EH (cell line): ENCODE results near the gene PRKN.
"Not testable (repeated sequence)": the region's sequence is repeated elsewhere in the genome, so short reads cannot be mapped to it uniquely, and the experiment has no call there.

ENCODE experiments used
- DNase-seq: peaks from one replicate; pipeline ENCODE4 v3.0.0-alpha.2; 2015; ENCODE audit warnings: low read depth

The PRKN gene

DNA sequence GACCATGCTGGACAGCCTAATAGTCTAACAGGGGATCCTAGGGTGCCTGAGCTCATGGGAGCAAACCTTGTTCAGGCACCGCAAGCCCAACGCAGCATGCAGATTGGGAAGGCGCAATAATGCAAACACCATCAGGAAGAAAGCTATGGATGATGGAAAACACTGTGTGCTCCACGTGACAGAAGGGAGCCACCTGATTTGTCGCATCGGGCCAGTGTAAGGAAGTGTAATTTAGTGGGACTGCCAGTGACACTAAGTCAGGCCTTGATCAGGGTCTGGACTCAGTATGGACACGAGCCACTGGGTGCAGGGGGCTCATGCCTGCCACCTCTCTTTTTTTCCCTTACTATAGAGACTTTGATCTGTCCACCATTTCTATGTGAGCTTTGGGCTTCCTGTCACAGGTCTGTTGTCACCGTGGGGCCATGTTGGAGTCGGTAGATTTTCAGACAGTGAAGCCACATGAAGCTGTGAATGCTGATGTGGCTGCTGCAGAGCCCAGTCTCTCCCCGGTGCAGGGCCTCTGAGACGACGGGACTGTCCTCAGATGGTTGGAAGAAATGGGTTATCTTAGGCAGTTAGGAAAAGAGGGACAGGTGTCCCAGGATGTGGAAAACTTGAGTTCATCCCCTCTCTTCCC lies 1379.5 kb downstream of the PRKN start:
- DNase-seq = no peak

DNA sequence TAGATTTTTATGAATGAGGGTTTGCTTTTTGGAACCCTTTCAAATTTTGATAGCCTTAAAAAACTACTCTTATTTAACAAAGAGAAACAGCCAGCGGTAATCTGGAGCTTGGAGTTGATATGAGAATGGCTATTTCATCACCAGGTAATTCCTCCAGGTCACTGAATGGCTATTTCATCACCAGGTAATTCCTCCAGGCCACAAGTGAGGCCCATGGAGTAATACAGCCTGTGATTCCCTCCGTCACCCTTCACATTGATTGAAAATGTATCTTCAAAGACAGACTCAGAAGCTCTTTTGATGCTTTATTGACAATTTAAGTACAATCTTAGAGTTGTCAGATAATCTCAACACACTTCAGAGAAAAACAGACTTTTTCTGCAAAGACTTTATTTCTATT lies 1380.4 kb downstream of the PRKN start:
- DNase-seq = no peak

DNA sequence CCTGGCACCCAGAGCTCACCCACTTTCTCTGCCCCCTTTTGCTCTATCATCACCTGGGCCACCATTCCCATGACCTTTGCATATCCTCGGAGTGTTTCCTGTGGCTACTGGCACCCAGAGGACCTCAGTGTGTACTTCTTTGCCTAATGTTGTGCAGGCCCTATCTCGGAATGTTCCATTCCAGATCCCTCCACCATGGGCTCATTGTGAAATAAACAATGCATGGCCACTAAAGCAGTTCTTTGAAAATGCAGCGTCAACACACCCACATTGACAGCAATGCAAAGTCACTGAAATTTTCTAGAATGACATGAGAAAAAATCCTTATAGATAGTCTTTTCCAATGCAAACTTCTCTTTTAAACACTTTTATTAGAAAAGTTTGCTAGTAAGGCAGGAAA lies 1380.8 kb downstream of the PRKN start:
- no peak for DNase-seq

DNA sequence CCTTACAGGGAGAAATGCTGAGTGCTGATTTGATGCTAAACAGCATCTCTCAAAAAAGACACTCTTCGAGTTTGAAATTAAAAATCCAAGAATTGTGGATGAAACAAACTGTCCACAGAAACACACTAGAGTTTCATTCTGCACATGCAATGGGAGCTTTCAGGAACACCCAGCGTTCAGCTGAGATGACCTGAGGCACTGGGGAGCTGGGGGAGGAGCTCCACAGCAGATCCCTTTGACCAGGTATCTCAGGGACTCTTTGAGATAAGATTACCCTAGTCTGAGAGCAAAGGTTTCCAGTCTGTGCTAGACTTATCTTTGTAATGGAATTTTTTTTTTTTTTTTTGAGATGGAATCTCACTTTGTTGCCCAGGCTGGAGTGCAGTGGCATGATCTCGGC lies 1382.9 kb downstream of the PRKN start:
- DNase-seq = no peak

DNA sequence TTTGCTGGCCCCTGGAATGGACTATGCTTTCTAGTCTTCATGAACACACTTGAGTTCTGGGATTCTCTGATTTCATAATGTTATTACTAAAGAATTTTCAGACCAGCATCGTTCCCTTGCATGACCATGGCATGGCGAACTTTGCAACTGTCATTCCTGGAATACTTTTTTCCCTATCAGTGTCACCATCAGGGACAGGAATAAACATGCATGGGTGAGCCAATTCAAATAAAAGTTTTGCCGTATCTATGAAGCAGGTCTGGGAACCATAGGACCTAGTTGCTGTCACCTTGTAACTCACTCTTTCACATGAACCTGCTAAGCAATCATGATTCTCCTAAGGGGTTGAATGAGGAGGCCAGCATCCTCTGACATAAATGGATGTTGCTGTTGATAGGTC lies 1385.5 kb downstream of the PRKN start:
- DNase-seq = no peak

DNA sequence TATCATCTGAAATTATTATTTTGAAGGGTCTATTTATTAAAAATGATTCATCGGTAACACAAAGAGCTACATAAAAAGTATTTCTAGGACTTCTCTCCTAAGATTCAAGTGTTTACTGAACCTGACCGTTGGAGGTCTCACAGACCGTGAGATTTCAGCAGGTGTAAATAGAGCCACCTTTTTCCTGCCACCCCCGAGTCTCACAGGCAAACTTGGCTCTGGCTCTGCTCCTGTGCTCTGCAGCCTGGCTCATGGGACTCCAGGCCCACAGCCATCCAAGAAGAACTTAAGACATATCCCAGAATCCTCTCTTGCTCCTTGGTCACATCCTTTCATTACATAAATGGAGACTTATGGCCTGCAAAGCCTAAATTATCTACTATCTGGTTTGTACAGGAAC lies 1385.9 kb downstream of the PRKN start:
- no peak for DNase-seq

DNA sequence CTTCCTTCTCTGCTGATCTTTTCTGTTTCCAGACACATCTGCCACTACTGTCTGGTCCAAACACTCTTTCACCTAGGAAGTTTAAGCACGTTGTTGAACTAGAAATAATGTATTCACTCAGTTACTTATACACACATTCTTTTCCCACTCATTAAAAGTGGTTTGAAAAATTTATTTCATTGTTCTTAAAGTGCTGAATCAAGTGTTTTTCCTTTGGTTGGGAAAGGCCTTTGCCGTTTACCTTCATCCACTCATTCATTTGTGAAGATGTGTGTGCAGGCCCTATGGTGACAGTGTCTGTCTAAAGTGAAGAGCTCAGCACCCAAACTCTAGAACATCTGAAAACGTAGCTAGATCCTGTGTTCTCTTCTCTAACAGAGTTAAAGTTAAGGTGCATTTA lies 1389.6 kb downstream of the PRKN start:
- DNase-seq = no peak

DNA sequence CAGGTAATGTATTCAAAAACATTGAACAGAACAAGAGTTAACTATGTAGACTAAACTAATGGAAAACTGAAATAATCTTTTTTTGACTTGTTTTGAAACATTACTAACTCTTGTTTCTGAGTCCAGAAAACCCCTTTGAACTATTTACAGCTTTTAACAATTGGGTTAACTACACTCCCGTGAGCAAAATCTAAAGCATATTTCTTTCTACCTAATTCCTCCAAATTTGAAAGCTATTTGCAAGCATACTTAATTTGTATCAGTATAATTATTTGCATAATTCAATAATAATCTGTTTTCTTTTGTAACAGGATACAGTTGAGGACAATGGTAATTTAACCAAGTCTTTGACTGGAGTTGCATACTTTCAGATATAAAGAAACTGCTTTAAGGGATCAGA lies 1391.1 kb downstream of the PRKN start:
- DNase-seq = no peak

DNA sequence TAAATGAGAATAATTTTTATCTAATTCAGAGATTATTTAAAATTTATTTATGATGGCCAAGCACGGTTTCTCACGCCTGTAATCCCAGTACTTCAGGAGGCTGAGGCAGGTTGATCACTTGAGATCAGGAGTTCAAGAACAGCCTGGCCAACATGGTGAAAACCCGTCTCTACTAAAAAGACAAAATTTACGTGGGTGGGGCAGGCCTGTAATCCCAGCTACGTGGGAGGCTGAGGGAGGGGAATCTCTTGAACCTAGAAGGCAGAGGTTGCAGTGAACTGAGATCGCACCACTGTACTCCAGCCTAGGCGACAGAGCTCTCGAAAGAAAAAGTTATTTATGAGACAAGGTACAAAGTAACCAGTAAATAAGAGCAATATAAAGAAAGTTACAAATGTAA lies 1394.2 kb downstream of the PRKN start:
- DNase-seq = no peak

DNA sequence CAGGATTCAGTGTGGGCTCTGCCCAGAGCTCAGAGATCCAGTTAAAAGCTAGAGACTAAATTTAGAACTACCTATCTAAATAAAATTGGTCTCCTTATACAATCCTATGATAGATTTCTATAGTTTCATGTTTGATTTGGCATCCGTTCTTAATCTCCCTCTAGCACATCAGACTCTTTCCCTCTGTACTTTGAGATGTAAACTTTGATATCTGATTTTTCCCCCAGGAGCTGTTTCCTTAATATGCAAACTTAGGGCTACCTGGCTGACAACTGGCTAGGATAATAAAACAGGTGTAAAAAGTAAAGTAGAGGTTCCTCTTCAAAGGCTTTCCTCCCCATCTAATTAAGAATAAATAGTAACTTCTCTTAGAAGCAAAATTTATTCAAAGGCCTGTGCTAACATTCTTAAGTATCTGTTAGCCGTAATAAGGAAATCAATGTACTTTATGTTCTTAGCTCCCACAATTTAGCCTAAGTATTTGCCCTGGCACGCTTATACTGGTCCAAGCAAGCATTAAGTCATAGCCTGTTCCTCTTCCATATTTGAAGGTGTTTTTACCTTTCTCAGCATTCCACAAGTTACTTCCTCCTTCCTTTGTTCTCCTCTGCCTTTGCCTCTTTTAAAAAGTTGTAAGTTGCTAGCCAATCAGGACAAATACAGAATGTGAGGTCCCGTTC lies 1396.0 kb downstream of the PRKN start:
- DNase-seq = not testable (repeated sequence)

DNA sequence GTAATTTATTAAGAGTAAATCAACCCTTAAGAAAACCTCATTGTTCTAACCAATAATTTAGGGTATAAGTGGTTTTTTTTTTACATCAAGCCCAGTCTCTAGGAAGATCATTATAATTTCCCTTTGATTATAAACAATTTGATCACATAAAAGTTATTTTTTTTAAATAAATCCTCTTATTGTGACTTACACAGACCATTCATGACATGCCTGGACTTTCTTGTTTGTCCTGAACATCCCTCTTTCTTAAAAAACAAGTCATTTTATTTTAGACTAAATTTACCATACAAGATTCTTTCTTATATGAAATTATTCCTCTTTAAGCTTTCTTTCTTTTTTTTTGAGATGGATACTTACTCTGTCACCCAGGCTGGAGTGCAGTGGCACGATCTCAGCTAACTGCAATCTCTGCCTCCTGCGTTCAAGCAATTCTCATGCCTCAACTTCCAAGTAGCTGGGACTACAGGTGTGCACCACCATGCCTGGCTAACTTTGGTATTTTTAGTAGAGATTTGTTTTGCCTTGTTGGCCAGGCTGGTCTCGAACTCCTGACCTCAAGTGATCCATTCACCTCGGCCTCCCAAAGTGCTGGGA lies 1400.1 kb downstream of the PRKN start:
- DNase-seq = no peak

DNA sequence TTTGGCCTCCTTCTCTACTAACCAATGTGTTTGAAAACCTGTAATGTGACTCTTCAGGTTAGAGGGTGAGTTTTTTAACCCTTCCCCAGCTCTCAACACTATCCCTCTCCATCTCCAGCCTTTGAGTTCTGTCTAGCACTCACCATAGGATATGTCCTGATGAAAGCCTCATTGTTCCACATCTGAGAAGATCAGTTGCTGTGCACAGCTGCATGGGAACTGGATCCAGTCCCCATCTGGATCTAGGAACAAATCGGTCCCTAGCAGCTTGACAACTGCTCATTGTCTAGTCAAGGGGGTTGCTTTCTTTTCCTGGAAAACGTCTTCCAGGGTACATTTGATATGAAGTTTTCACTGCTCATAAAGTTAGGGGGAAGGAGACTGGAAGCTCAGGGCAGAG lies 1408.3 kb downstream of the PRKN start:
- no peak for DNase-seq

DNA sequence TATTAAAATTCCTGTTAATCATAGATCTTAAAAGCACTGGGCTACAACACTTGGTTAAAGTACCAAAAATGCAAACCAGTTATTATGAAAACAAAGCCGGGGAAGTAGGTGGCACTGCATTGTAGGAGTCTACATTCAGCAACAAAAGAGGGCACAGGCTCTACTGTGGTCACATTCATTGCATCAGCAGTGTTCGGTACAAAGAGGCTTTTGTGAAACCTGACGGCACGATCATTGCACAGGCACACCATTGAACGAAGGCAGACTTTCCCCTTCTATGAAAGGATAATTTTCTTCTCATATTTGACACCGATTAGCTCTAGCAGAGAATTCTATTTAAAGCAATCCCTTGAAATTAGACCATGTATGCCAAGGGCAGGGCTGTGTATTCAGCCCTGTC lies 1409.1 kb downstream of the PRKN start:
- DNase-seq = no peak

DNA sequence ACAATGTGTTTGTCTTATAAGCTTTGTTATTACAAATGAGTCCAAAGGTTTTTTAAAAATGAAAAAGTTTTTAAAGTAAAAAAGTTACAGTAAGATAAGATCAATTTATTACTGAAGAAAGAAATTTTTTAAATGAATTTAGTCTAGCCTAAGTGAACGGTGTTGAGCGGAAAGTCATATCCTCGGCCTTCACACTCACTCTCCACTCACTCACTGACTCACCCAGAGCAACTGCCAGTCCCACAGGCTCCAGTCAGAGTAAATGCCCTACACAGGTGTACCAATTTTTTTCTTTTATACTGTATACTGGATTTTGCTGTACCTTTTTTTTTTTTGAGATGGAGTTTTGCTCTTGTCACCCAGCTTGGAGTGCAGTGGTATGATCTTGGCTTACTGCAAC lies 1411.0 kb downstream of the PRKN start:
- no peak for DNase-seq

DNA sequence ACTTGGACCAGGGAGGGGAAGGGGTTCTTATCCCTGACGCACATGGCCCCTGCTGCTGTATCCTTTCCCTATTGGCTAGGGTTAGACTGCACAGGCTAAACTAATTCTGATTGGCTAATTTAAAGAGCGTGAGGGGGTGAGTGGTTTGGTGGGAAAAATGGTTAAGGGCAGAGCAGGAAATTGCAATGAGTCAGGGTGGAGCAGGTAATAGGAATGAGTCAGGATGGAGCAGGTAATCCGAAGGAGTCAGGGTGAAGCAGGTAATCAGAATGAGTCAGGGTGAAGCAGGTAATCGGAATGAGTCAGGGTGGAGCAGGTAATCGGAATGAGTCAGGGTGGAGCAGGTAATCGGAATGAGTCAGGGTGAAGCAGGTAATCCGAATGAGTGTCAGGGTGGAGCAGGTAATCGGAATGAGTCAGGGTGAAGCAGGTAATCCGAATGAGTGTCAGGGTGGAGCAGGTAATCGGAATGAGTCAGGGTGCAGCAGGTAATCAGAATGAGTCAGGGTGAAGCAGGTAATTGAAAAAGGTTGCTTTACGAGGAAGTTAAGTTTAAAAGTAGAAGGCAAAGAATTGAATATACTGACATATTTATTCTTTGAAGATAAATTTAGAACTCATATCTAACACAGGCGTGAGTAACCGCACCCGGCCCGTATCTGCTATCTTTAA lies 1412.2 kb downstream of the PRKN start:
- DNase-seq = not testable (repeated sequence)

DNA sequence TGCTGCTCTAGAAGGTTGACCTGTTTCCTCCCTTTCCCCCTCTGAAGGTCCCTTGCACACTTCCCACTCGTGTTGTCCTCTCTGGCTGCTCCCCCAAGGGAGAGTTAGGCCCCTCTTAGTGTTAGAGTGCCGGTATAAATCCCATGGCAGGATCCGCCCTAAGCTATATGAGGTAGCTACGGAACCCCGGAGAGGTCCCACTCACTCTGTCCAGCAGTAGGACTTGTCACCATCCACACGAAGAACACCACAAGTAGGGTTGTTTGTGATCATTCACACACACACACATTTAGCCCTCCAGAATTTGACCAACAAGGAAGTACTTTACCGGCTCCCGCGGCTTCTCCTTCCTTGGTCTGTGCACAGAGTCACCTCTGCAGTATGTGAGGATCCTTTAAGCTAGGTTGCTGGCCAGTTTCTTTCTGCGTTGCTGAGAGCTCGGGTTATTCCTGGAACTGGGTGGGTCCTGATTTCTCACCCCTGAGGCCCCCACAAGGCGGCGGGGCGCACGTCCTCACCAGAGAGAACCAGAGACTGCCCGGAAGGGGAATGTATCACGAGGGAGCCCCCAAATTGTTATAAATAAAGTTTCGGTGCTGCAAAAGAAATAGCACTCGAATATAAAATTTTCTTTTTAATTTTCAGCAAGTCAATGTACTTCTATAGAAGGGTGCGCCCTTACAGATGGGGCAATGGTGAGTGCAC lies 1412.9 kb downstream of the PRKN start:
- DNase-seq = not testable (repeated sequence)

DNA sequence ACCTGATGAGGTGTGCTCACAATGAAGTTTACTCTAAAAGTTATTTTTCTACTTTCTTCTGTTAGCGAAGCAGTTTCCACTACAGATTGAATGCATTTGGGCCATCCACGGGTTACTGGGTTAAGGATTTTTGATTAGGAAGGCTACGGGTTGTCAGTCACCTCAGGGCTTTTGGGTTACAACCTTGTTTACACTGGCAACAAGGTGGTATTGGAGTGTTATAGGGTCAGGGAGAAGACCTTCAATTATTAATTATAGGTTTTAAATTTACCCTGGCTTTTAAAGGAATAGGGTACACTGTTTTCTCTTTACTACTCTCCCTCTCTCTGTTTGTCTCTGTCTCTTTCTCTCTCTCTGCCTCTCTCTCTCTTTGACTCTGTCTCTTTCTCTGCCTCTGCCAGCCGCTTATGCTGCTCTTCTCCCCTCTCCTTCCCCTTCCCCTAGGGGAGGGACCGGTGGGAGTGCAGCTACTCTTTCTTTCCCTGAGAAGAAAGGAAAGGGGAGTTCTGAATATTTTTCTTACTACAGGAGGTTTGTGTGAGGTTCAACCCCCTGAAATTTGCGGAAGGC lies 1413.5 kb downstream of the PRKN start:
- no peak for DNase-seq

DNA sequence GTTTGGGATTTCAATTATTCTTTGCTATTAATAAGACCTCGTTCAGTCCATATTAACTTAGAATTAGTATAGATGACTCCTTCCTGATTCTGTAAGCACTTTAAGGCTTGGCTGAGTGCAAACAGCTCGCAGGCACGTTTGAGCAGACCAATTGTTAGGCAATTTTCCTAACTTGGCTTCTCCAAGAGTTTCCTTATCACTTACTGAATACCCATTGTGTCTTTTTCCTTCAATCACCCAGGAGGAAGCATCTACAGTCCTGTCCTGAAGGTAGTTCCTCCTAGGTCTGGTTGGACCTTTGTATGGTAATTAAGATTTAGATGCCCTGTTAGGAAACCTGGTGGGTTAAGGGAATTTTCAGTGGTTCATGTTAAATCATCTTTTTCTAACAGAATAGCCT lies 1414.1 kb downstream of the PRKN start:
- not testable (repeated sequence) for DNase-seq

DNA sequence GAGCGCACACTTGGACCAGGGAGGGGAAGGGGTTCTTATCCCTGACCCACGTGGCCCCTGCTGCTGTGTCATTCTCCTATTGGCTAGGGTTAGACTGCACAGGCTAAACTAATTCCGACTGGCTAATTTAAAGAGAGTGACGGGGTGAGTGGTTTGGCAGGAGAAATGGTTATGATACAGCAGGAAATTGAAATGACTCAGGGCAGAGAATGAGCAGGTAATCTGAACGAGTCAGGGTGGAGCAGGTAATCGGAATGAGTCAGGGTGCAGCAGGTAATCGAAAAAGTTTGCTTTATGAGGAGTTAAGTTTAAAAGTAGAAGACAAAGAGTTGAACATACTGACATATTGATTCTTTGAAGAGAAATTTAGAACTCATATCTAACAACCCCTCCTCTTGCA lies 1417.8 kb downstream of the PRKN start:
- DNase-seq = not testable (repeated sequence)

DNA sequence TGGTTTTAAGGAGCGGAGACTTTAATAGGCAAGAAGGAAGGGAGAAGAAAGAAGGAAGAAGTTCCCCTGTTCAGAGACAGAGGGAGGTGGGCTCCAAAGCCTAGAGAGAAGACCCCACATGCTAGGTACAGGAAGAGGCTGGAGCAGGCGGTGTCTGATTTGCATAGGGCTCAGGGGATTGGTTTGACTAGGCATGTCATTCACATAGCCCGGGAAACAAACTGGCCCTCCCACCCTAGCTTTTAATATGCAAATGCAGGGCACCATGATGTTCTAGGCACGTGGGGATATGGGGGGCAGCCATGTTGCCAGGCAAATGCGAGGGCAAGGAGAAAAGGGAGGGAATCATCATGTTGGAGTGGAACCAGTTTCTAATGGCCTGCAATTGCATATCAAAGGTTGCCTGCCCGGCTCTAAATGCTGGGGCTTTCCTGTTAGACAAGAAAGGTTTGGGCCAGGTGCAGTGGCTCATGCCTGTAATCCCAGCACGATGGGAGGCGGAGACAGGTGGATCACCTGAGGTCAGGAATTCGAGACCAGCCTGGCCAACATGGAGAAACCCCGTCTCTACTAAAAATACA lies 1419.4 kb downstream of the PRKN start:
- DNase-seq = no peak

DNA sequence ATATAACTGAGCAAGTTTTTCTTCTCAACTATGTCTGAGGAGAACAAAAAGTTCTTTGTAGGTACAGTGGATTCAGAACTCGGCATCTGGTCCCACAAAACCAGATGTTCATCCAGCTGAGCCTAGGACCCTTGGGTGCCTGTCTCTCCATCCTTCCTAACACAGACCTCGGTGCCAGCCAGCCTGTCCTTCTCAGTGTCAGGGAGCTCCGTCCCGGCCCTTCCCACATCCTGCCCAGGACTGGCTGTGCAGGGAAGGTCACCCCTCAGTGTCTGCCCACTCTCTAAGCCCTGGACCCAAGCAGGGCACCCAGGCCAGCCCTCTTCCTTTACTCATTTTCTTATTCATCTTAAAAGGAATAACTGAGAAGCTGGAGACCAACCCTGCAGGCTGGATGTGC lies 1421.7 kb downstream of the PRKN start:
- DNase-seq = no peak
